Neural progenitor cell (in vitro differentiated cells): ENCODE results near the gene UBE3A.

Experiments
- EZH2 ChIP-seq: fragments of 200-600 bp; sonication (generic); IDR thresholded peaks from 2 replicates; pipeline ENCODE4 v1.6.1; 2017; ENCODE audit warnings: antibody characterized with exemption, mild to moderate bottlenecking, moderate library complexity
- TF ChIP-seq, protein P1 (sequence below): fragments of 200-600 bp; sonication (generic); IDR thresholded peaks from 2 replicates; pipeline ENCODE4 v1.5.1; 2017; ENCODE audit warnings: antibody characterized with exemption, mild to moderate bottlenecking

DNA sequence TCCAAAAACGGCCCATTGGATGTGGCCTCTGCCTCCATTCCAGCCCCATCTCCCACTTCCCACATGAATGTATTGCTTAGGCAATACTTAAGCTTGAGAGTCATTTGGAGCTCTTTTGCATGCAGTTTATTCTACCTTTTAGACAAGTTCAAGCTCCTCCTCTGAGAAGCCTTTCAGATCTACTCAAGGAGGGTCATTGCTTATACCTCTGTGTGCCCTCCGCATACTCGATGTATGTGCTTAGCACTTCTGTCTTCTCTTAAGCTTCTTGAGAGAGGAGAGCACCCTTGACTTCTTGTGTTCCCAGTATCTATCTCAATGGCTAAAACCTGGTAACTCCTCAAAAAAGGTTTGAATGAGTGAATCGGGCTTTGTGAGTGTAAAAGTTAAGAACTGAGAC is 6.6 kb upstream of the UBE3A start:
- TF ChIP-seq, protein P1, sequence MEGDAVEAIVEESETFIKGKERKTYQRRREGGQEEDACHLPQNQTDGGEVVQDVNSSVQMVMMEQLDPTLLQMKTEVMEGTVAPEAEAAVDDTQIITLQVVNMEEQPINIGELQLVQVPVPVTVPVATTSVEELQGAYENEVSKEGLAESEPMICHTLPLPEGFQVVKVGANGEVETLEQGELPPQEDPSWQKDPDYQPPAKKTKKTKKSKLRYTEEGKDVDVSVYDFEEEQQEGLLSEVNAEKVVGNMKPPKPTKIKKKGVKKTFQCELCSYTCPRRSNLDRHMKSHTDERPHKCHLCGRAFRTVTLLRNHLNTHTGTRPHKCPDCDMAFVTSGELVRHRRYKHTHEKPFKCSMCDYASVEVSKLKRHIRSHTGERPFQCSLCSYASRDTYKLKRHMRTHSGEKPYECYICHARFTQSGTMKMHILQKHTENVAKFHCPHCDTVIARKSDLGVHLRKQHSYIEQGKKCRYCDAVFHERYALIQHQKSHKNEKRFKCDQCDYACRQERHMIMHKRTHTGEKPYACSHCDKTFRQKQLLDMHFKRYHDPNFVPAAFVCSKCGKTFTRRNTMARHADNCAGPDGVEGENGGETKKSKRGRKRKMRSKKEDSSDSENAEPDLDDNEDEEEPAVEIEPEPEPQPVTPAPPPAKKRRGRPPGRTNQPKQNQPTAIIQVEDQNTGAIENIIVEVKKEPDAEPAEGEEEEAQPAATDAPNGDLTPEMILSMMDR = no peak
- TF ChIP-seq EZH2 = no peak
